ENCODE data around the gene RNF40.
"Not testable (repeated sequence)": the region's sequence is repeated elsewhere in the genome, so short reads cannot be mapped to it uniquely, and the experiment has no call there.

The RNF40 gene

GRCh38 chr16:30783280-30784109 is 21.4 kb downstream of the RNF40 start:
- no peak for FAIRE-seq

DNA sequence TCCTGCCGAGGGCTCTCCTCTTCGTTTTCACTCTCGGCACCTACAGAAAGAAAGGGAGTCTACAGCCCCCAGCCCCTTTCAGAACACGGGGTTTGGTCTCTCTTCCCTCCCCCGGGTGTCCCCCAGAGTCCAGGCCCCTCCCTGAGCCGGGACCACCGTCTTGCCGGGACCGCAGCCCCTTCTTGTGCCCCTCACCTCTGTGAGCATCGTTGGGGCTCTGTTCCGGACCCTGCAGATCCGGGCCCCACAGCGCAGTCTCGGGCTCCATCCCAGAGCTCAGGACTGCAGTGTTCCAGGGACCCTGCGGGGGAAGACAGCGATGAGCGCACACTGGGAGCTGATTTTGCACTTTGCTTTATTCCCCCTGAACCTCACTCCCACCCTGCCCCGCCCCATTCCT is 22.1 kb downstream of the RNF40 start:
- no peak for FAIRE-seq

DNA sequence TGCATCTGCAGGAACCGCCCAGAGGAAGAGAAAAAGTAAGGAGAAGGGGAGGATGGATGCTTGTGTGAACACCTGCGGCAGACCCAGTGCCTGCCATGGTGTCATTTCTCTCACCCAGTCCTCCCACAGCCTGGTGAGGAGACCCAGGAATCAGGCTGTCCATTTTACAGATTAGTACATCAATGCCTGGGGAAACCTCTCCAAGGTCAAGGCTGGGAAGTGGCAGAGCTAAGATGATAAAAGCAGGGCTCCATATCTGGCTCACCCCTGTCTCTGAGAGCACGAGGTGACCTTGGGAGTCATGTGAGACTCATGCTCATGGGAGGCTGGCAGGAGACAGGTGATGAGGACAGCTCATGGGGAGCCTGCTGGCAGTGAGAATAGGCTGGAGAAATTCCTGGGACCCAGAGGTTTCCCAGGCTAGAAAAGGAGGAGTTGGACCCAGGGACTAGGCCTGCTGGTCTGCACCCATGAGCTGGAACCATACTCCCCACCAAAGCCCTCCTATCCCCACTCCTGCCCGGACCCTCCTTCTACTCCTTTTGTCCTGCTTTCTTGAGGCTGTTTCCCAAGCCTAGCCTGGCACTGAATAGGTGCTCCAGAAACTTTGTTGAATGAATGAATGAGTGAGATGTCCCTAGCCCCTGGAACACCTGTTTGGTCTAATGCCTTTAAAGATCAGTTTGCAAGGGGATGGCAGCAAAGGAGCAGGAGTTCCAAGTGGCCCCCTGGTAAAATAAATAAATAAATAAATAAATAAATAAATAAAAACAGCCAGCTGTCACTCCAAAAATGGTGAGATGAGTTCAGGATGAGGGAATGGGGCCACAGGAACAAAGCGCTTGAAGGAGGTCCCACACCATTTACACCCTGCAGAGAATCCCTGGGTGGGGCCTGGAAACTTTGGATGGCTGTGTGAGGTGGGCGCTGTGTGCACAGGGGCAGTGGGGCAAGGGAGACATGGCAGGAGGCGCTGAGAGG is 23.3 kb downstream of the RNF40 start:
- FAIRE-seq = no peak

DNA sequence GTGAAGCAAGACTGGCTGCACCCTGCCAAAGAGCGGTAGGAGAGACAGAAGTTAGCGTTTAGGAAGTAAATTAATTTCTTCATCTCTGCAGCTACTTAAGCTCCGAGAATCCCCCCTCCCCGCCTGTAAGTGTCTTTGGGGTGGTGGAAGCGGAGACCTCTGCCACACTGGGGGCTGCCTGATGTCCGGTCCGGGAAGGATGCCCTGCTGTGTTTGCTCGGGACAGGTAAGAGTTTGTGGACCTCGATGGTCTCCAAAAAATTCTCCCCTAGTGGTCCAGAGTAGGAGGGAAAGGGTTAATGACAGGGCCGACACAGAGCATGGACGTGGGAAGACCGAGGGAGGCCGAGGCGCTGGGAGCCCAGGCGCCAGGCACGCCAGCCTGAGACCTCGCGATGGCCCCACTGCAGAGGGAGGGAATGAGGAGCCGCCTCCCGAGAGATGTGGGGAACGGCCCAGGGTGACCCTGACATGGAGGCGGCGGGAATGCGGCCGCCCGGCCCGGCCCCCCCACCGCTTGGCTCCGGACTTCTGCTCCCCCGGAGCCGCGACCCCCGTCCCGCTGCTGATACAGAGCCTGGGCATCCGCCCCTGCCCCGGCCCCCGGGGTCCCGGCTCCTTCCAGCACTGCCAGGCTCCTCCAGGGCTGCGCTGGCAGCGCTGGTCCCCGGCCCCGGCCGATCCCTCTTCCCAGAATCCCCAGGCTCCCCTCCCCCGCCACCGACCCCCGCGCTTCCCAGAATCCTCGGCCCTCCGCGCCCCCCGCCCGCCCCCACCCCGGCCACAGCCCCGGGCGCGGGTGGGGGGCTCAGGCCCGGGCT is 24.2 kb downstream of the RNF40 start:
- FAIRE-seq = no peak

- no peak for FAIRE-seq
Measured at GRCh38 chr16:30786936-30787612, 25.0 kb downstream of the RNF40 start, which contains the start of gene ZNF629. ZNF629 (minus strand) TSS chr16:30787205; CDS start chr16:30784482, 2,723 bp downstream.

GRCh38 chr16:30787613-30788378 is 25.7 kb downstream of the RNF40 start:
- no peak for FAIRE-seq

DNA sequence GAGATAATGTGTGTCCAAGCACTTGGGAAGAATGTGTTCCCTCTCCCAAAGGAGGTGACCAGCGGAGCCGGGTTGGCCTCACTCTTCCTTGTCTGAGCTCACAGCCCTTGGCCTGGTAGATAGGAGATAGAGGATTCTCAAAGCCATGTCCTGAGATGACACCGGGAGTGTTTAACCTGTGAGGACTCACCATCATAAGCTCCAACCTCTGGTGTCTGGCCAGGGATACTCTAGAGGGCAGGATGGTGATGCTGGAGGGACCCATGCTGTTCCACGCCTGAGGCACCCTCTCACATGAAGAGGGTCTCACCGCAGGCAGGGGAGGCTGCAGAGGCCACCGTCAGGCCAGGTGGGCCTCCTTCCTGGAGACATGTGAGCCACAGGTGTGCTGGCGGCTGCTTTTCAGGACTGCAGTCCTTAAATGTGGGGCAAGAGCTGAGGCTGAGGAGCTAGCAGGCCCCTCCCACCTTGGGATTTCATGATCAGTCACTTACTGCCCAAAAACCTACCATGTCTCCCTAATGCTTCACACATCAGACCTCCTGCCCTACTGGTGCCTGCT is 31.5 kb downstream of the RNF40 start:
- FAIRE-seq = no peak

GRCh38 chr16:30794634-30795033 is 32.5 kb downstream of the RNF40 start:
- FAIRE-seq = no peak

DNA sequence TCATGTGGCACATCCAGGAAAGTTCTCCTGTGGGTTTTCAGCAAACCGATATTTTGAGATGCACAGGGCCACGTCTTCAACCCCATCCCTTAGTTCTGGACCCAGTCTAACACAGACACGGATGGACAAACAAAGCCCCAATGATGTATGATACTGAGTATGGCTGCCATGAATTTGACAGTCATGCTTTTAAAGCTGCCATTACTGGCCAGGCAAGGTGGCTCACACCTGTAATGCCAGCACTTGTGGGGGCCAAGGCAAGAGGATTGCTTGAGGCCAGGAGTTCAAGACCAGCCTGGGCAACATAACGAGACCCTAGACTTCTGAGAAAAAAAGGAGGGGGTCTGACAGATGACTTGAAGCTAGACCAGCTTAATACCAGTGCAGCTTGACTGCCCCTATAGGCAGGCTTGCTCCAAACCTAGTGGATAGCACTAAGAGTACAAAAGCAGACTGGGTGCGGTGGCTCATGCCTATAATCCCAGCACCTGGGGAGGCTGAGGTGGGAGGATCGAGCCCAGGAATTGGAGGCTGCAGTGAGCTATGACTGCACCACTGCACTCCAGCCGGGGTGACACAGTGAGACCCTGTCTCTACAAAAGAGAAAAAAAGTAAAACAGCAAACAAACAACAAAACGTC is 35.7 kb downstream of the RNF40 start:
- no peak for FAIRE-seq

DNA sequence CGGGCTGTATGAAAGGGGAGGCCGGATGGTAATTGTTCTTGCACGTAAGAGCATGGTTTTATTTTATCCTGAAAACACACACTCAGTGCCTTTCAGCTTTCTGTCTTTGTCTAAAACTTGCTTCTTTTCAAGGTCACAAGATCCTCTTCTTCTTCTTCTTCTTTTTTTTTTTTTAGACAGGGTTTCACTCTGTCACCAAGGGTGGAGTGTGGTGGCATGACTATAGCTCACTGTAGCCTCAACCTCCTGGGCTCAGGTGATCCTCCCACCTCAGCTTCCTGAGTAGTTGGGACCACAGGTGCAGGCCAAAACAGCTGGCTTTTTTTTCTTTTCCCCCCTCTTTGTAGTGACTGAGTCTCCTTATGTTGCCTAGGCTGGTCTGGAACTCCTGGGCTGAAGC is 40.8 kb downstream of the RNF40 start:
- no peak for FAIRE-seq

DNA sequence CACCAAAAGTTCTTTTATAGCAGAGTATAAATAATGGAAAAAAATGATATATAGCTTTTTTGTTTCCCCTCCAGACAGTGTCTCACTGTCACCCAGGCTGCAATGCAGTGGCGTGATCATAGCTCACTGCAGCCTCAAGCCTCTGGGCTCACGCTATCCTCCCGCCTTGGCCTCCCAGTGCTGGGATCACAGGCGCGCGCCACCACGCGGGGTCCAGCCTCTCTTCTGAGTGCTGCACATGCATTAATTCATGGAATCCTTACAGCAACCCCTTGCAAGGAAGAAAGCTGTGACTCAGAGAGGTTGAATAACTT is 42.9 kb downstream of the RNF40 start:
- FAIRE-seq = no peak

DNA sequence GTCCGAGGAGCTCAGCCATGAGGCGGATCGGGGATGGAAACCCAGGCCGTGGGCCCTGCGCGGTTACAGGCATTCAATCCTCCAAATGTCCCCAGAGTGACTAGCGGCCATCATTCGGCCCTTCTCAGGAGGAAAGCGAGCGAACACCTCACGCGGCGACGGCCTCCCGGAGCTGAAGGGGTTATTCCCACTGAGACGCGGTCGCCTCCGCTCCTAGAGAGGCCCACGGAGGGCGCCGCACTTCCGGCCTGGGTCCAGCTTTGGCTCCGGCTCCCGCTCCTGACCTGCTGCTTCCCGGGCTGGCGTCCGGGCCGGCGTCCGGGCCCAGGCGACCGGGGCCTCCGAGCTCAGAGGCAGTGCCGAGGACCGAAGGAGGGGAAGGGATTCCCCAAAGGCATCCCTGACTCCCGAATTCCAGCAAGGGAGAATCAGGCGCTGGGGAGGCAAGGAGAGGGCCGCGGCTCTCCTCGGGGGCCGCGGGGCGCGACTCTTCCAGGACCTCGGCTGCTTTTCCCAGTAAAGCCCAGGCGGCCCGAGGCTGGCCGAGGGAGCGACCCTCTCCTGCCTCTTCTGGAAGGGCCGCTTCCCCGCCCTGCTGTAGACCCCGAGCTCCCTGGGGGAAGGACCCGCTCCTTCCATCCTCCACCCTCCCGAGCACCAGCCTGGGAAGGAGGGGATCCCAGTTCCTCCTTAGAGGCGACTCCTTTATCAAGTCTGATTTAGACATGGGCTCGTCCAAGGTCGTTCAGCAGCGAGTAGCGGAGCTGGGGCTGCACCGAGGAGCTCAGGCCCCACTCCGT is 43.4 kb downstream of the RNF40 start:
- FAIRE-seq = no peak

- no peak for FAIRE-seq
Measured at GRCh38 chr16:30808146-30808545, 46.0 kb downstream of the RNF40 start.

GRCh38 chr16:30808890-30809426 is 46.8 kb downstream of the RNF40 start:
- not testable (repeated sequence) for FAIRE-seq

GRCh38 chr16:30809675-30810074 is 47.6 kb downstream of the RNF40 start:
- not testable (repeated sequence) for FAIRE-seq

DNA sequence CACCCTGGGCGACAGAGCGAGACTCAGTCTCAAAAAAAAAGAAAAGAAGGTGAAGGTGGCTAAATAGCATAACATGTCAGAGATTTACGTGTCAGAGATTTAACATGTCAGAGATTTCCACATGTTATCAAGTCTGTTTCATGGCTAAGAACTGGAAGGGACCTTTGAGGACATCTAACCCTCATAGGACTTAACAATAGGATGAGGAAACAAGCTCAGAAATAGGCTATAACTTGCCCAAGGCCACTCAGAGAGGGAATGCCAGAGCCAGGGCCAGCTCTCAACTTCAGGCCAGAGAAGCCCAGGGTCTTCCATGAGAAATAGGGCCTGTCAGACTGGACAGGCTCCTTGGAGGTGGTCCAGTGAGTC is 51.7 kb downstream of the RNF40 start:
- no peak for FAIRE-seq

- FAIRE-seq = no peak
Measured at GRCh38 chr16:30816769-30817168, 54.6 kb downstream of the RNF40 start.

GRCh38 chr16:30820952-30821421 is 58.9 kb downstream of the RNF40 start:
- FAIRE-seq = no peak

DNA sequence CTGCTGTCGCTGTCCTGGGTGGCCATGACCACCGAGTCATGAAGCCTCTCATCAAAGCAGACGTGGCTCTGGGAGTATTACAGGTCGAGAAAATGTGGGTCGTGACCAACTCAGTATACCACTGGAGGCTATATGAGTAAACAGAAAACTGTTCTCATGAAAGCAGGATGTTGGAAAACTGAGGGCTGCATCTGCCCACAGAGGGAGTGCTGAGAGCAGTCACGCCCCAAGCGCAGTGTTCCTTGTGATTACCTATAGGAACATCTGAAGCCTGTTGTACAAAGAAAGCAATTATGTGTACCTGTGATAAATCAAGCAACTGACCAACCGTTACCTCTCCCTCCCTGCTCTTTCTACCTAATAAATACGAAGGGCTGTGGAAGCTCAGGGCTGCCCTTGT is 59.3 kb downstream of the RNF40 start:
- FAIRE-seq = not testable (repeated sequence)
